PC-3 (cell line): ENCODE measurements around the gene RNF121.

Experiments
- CTCF ChIP-seq: fragments of 300-600 bp; sonication (generic); conservative IDR thresholded peaks from 2 replicates; pipeline ENCODE4 v1.5.1; 2017; ENCODE audit warnings: antibody characterized with exemption, low read depth, mild to moderate bottlenecking, low read length
- EZH2 ChIP-seq: fragments of 300-600 bp; sonication (generic); IDR thresholded peaks from one replicate; pipeline ENCODE4 v1.6.1; 2017; ENCODE audit warnings: antibody characterized with exemption, mild to moderate bottlenecking, low read length; ENCODE audit not compliant: unreplicated experiment
- EZH2phosphoT487 ChIP-seq: fragments of 300-600 bp; sonication (generic); IDR thresholded peaks from 2 replicates; pipeline ENCODE4 v1.6.1; 2018; ENCODE audit warnings: mild to moderate bottlenecking, antibody characterized with exemption, low read length, borderline replicate concordance

GRCh38 chr11:72036687-72037086 is 107.8 kb downstream of the RNF121 start:
- TF ChIP-seq EZH2, result no peak
- TF ChIP-seq CTCF, result no peak
- no peak for TF ChIP-seq EZH2phosphoT487
